Activated effector memory CD4-positive, alpha-beta T cell treated with Interleukin-2 at 50 U/mL for 16 hours (primary cell): ENCODE data around the gene NUDT1.

Experiments used
- DNase-seq: peaks from one replicate; pipeline ENCODE4 v3.0.0-alpha.2; 2020

NUDT1 gene

GRCh38 chr7:2271273-2272026, 29.4 kb downstream of the NUDT1 start:
- DNase-seq, result no peak

GRCh38 chr7:2272031-2272430, 30.0 kb downstream of the NUDT1 start:
- no peak for DNase-seq

GRCh38 chr7:2273866-2274265, 31.8 kb downstream of the NUDT1 start:
- no peak for DNase-seq

GRCh38 chr7:2274666-2275065, 32.6 kb downstream of the NUDT1 start:
- DNase-seq, result no peak

GRCh38 chr7:2275101-2275500, 33.1 kb downstream of the NUDT1 start:
- no peak for DNase-seq

- DNase-seq, result no peak
Measured at GRCh38 chr7:2276107-2276506, 34.1 kb downstream of the NUDT1 start.

- no peak for DNase-seq
Measured at GRCh38 chr7:2278026-2278425, 36.0 kb downstream of the NUDT1 start.

GRCh38 chr7:2279896-2280295, 37.9 kb downstream of the NUDT1 start:
- DNase-seq, result no peak

- no peak for DNase-seq
Measured at GRCh38 chr7:2280424-2280823, 38.4 kb downstream of the NUDT1 start.

- no peak for DNase-seq
Measured at GRCh38 chr7:2281541-2281940, 39.5 kb downstream of the NUDT1 start.

- no peak for DNase-seq
Measured at GRCh38 chr7:2282185-2282751, 40.2 kb downstream of the NUDT1 start.

GRCh38 chr7:2283074-2283473, 41.0 kb downstream of the NUDT1 start:
- no peak for DNase-seq

GRCh38 chr7:2287745-2288144, 45.7 kb downstream of the NUDT1 start:
- no peak for DNase-seq

- DNase-seq, result no peak
Measured at GRCh38 chr7:2288503-2288902, 46.5 kb downstream of the NUDT1 start.

- DNase-seq, result no peak
Measured at GRCh38 chr7:2289111-2289586, 47.1 kb downstream of the NUDT1 start.

GRCh38 chr7:2289621-2290020, 47.6 kb downstream of the NUDT1 start:
- no peak for DNase-seq

GRCh38 chr7:2290877-2291276, 48.9 kb downstream of the NUDT1 start:
- no peak for DNase-seq

GRCh38 chr7:2295936-2296620, 54.1 kb downstream of the NUDT1 start:
- DNase-seq, result no peak

- DNase-seq, result no peak
Measured at GRCh38 chr7:2296832-2297231, 54.8 kb downstream of the NUDT1 start.

- DNase-seq, result no peak
Measured at GRCh38 chr7:2299131-2299829, 57.3 kb downstream of the NUDT1 start.

GRCh38 chr7:2299870-2300512, 58.0 kb downstream of the NUDT1 start:
- no peak for DNase-seq
